Measurements from ENCODE around the gene OR52I1.

Gene OR52I1

DNA sequence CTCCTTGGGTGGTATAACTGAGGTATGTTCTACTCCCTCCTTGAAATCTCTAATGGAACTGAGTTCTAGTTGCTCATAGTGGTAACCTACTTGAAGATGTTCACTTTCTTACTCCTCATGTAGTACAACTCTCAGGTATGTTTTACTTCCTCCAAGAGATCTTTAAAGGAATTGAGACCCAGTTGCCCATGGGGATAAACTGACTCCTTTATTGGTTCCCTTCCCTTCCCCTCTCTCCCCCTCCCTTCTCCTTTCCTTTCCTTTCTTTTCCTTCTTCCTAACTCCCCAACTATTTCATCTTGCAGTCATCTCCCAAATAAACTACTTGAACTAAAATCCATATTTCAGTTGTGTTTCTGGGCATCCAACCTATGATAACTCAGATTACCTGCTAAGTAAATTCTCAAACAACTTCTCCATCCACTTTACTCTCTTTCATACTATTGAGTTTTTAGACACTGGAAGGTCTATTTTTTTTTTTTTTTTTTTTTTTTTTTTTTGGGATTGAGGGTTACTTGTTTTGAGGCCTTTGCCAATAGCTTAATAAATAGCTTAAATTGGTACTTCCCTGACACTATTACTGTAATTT lies 22.1 kb downstream of the OR52I1 start:
- H3K27ac ChIP-seq: no peak overlapping the region
- no peak for DNase-seq
- H3K36me3 ChIP-seq: no peaks in the 10 kb centered on the region
- TF ChIP-seq, protein P1, sequence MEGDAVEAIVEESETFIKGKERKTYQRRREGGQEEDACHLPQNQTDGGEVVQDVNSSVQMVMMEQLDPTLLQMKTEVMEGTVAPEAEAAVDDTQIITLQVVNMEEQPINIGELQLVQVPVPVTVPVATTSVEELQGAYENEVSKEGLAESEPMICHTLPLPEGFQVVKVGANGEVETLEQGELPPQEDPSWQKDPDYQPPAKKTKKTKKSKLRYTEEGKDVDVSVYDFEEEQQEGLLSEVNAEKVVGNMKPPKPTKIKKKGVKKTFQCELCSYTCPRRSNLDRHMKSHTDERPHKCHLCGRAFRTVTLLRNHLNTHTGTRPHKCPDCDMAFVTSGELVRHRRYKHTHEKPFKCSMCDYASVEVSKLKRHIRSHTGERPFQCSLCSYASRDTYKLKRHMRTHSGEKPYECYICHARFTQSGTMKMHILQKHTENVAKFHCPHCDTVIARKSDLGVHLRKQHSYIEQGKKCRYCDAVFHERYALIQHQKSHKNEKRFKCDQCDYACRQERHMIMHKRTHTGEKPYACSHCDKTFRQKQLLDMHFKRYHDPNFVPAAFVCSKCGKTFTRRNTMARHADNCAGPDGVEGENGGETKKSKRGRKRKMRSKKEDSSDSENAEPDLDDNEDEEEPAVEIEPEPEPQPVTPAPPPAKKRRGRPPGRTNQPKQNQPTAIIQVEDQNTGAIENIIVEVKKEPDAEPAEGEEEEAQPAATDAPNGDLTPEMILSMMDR (IDR thresholded peaks at IDR 0.05; ENCODE audit: low read depth, low read length): no peak
- H3K27me3 ChIP-seq (ENCODE audit: insufficient read depth, low read depth, severe bottlenecking): peaks cover 28% of the 10 kb centered on the region
- peaks cover 6% of the 10 kb centered on the region for H3K9me3 ChIP-seq (ENCODE audit: severe bottlenecking)
- no peak overlapping the region for H3K4me3 ChIP-seq (ENCODE audit: low read depth, low read length)

DNA sequence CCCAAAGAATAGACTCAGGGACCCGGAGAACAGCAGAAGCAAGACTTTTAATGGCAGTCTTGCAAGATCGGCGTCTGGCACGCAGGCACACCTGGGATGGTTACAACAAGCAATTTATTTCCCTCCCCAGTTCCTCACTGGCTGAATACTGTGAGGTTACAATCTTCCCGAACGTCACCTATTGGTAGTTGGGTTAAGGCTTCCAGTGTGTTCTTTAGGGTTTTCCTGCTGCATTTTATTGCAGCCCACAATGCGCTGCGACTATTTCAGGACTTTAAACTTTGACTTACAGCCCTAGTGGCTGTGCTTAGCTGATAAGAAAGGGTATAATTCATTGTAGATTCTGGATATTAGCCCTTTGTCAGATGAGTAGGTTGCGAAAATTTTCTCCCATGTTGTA lies 25.7 kb downstream of the OR52I1 start:
- peaks cover 21% of the 10 kb centered on the region for H3K27me3 ChIP-seq (ENCODE audit: insufficient read depth, low read depth, severe bottlenecking)
- no peaks in the 10 kb centered on the region for H3K36me3 ChIP-seq
- H3K9me3 ChIP-seq (ENCODE audit: severe bottlenecking): peaks cover 6% of the 10 kb centered on the region
- no peak for DNase-seq
- TF ChIP-seq, protein P1 (IDR thresholded peaks at IDR 0.05; ENCODE audit: low read depth, low read length): no peak
- H3K4me3 ChIP-seq (ENCODE audit: low read depth, low read length): no peak overlapping the region
- H3K27ac ChIP-seq: no peak overlapping the region

DNA sequence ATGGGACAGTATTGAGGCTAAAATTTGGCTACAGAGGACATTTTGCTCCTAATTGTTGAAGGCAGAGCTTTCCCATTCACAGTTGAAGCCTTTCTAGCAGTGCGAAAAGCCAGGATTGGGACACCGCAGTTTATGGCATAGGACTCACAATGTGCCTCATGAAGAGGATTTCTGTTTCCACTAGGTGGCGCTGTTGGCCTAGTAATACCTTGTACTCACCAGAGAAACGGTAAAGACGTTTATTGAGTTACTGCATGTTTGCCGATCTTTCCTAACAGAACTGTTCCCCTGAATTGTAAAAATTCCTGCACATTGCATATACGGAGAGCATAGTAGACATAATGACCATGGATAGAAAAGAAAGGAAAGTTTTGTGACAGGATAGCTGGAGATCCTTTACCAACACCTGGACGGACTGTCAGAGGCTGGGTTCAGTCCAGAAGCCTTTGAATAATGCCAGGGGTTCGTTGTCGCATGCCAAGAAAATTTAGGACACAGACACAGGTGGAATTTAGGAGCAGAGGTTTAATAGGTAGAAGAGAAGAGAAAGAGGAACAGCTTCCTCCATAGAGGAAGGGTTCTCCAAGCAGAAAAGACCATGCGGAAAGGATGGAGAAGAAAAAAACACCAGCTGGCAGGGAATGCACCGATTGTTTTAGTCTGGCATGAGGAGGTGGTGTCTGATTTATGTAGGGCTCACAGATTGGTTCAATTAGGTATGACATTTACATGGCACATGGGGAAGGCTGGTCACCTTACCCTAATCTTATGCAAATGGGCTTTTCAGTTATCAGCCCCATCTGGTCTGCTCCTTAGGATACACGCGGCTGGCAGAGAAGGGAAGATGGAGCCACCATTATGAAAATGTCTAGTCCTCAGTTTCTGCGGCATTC lies 32.6 kb downstream of the OR52I1 start:
- peaks cover 31% of the 10 kb centered on the region for H3K27me3 ChIP-seq (ENCODE audit: insufficient read depth, low read depth, severe bottlenecking)
- H3K36me3 ChIP-seq: no peaks in the 10 kb centered on the region
- no peak overlapping the region for H3K27ac ChIP-seq
- no peak overlapping the region for H3K4me3 ChIP-seq (ENCODE audit: low read depth, low read length)
- TF ChIP-seq, protein P1 (IDR thresholded peaks at IDR 0.05; ENCODE audit: low read depth, low read length): peak; percentile 76
- H3K9me3 ChIP-seq (ENCODE audit: severe bottlenecking): no peaks in the 10 kb centered on the region
- peak; percentile 74 for DNase-seq

DNA sequence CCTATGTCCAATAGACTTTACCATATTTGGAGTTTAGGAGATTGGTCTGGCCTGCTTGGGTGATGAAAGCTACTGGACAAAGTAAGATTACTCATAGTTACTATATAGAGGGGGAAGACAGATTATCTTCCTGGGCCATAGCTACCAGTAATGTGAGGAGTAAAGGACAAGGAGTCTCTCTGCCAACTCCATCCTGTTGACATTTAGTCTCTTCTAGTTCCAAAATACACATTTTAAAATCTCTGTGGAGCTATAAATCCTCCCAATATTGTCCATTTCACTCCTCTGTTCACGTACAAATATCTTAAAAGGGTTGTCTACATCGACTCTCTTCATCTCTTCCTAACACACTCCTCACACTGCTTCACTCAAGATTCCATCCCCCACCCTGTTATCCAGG lies 42.3 kb downstream of the OR52I1 start:
- Histone ChIP-seq H3K36me3 (no peaks in the 10 kb centered on the region), H3K27me3 (ENCODE audit: insufficient read depth, low read depth, severe bottlenecking) (peaks cover 67% of the 10 kb centered on the region), H3K4me3 (ENCODE audit: low read depth, low read length) (no peak overlapping the region), H3K27ac (no peak overlapping the region), H3K9me3 (ENCODE audit: severe bottlenecking) (no peaks in the 10 kb centered on the region)
- DNase-seq: no peak
- TF ChIP-seq, protein P1 (IDR thresholded peaks at IDR 0.05; ENCODE audit: low read depth, low read length): no peak

DNA sequence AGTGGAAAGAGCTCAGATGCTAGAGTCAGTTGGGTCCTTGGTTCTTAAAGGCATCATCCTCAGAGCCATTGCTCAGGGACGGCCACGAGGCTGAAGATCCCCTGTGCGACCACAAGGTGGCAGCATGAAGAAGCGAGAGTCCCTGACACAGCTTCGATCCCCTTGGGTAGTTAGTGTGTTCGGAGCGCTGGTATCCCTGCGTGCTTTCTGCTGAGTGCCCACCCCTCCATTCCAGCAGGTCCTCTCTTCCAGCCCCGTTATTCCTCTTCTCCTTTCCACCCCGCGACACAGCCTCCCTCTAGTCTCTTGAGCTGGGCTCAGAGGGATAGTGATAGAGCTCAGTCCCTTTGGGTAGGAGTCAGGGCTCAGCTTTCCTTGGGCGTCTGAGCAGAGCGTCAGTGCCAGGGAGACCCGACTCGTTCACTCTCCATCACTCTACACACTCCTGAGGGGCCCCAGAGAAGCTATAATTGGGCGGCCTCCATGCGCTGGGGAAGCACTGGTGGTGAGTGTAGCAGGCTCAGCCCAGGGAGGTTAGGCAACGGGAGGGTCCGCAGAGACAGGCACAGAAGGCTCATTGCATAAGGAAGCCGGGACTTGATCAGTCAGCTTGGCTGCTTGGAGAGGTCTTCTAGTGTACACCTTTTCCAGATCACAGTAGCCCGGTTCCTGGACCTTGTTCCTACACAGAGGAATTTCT lies 43.3 kb downstream of the OR52I1 start, which contains the start of gene OR51D1:
OR51D1 (plus strand) TSS at position 516 of the 700 bp plus-strand sequence. CDS start 2,314 bp downstream, outside the sequence.
- TF ChIP-seq, protein P1 (IDR thresholded peaks at IDR 0.05; ENCODE audit: low read depth, low read length): peak; percentile 97
- Histone ChIP-seq H3K9me3 (ENCODE audit: severe bottlenecking) (no peaks in the 10 kb centered on the region), H3K36me3 (no peaks in the 10 kb centered on the region), H3K27me3 (ENCODE audit: insufficient read depth, low read depth, severe bottlenecking) (peaks cover 77% of the 10 kb centered on the region), H3K27ac (no peak within 1 kb of the TSS), H3K4me3 (ENCODE audit: low read depth, low read length) (no peak within 1 kb of the TSS)
- peak; percentile 63 for DNase-seq
